Panc1 (cell line): ENCODE results near the gene PRDX1.
"Not testable (repeated sequence)": the region's sequence is repeated elsewhere in the genome, so short reads cannot be mapped to it uniquely, and the experiment has no call there.

ENCODE experiments used
- POLR2AphosphoS5 ChIP-seq: IDR thresholded peaks from 2 replicates; pipeline ENCODE4 v1.6.1; 2012; ENCODE audit warnings: mild to moderate bottlenecking, low read depth, low read length, moderate library complexity
- REST ChIP-seq, 2 experiments: IDR thresholded peaks; 2 replicates each; pipeline ENCODE4 v1.6.1; 2011 to 2012; ENCODE audit warnings: low read depth in 2 of 2, control low read depth in 1 of 2, low read length in 1 of 2, mild to moderate bottlenecking in 1 of 2, moderate library complexity in 1 of 2; ENCODE audit not compliant: insufficient read depth in 1 of 2
- SIN3A ChIP-seq: IDR thresholded peaks from 2 replicates; pipeline ENCODE4 v1.6.1; 2012; ENCODE audit warnings: low read depth, mild to moderate bottlenecking, low read length, moderate library complexity, borderline replicate concordance; ENCODE audit not compliant: insufficient read depth
- TCF7L2 ChIP-seq: IDR thresholded peaks from 2 replicates; pipeline ENCODE4 v1.6.1; 2011; ENCODE audit warnings: mild to moderate bottlenecking, low read depth, low read length, inconsistent platforms
- TF ChIP-seq, protein P1 (sequence below): fragments of 450-650 bp; IDR thresholded peaks from 2 replicates; pipeline ENCODE4 v1.5.1; 2017; ENCODE audit warnings: mild to moderate bottlenecking

- TF ChIP-seq, protein P1, sequence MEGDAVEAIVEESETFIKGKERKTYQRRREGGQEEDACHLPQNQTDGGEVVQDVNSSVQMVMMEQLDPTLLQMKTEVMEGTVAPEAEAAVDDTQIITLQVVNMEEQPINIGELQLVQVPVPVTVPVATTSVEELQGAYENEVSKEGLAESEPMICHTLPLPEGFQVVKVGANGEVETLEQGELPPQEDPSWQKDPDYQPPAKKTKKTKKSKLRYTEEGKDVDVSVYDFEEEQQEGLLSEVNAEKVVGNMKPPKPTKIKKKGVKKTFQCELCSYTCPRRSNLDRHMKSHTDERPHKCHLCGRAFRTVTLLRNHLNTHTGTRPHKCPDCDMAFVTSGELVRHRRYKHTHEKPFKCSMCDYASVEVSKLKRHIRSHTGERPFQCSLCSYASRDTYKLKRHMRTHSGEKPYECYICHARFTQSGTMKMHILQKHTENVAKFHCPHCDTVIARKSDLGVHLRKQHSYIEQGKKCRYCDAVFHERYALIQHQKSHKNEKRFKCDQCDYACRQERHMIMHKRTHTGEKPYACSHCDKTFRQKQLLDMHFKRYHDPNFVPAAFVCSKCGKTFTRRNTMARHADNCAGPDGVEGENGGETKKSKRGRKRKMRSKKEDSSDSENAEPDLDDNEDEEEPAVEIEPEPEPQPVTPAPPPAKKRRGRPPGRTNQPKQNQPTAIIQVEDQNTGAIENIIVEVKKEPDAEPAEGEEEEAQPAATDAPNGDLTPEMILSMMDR = not testable (repeated sequence)
- not testable (repeated sequence) for TF ChIP-seq SIN3A; POLR2AphosphoS5; TCF7L2; REST (IDR thresholded peaks at IDR 0.05; ENCODE audit: insufficient read depth in 1 of 2, low read depth in 2 of 2, low read length in 1 of 2)
Observed at GRCh38 chr1:45467353-45467752, 54.3 kb downstream of the PRDX1 start.
